Stimulated activated CD4-positive, alpha-beta T cell treated with anti-CD3 and anti-CD28 coated beads, Interleukin-1b, Interleukin-23, amount 100 ng/mL, for 48 hours (primary cell): ENCODE measurements around the gene CD68.

Experiments used
- DNase-seq: peaks from one replicate; pipeline ENCODE4 v3.0.0-alpha.2; 2020

Gene CD68

GRCh38 chr17:7559320-7560171 is 19.9 kb upstream of the CD68 start:
- DNase-seq = no peak

GRCh38 chr17:7560172-7561027 is 19.0 kb upstream of the CD68 start:
- peak; percentile 64 for DNase-seq

GRCh38 chr17:7561028-7561575 is 18.3 kb upstream of the CD68 start:
- DNase-seq = peak; percentile 88

GRCh38 chr17:7561589-7562207 is 17.7 kb upstream of the CD68 start, which contains the start of gene SENP3:
SENP3 (plus strand) TSS chr17:7561919; CDS start chr17:7563077, 1,158 bp downstream.
- DNase-seq = peak; percentile 90

- DNase-seq = no peak
Measured at GRCh38 chr17:7562208-7562605, 17.2 kb upstream of the CD68 start.

GRCh38 chr17:7563115-7563869 is 16.1 kb upstream of the CD68 start:
- DNase-seq = no peak

GRCh38 chr17:7569571-7569970 is 9.9 kb upstream of the CD68 start:
- DNase-seq = no peak

GRCh38 chr17:7570351-7570750 is 9.1 kb upstream of the CD68 start:
- DNase-seq = no peak

- no peak for DNase-seq
Measured at GRCh38 chr17:7572338-7572587, 7.2 kb upstream of the CD68 start.

- peak; percentile 100 for DNase-seq
Measured at GRCh38 chr17:7572588-7573323, 6.7 kb upstream of the CD68 start.

GRCh38 chr17:7573324-7574080 is 5.9 kb upstream of the CD68 start:
- peak; percentile 90 for DNase-seq

GRCh38 chr17:7574176-7574953 is 5.1 kb upstream of the CD68 start:
- no peak for DNase-seq

GRCh38 chr17:7575481-7575883 is 4.0 kb upstream of the CD68 start:
- DNase-seq = no peak

- DNase-seq = no peak
Measured at GRCh38 chr17:7575959-7576358, 3.5 kb upstream of the CD68 start.

GRCh38 chr17:7576432-7576937 is 3.0 kb upstream of the CD68 start:
- no peak for DNase-seq

- DNase-seq = no peak
Measured at GRCh38 chr17:7577327-7578199, 1.9 kb upstream of the CD68 start.

- DNase-seq = no peak
Measured at GRCh38 chr17:7579834-7580603, 581 bp downstream of the CD68 start.
